ENCODE data around the gene KRTAP10-1. TPM values are rescaled to one million over a fixed set of nuclear protein-coding genes. Genes with fewer than 3 reads are reported as not detected.

The KRTAP10-1 gene
- total RNA-seq, 1 experiment from 2014 or later: not detected

GRCh38 chr21:44579056-44579832 lies 39.2 kb upstream of the KRTAP10-1 start:
- Histone ChIP-seq H3K4me1 (ENCODE audit: control insufficient read depth, insufficient read depth, low read length) (peaks cover 4% of the 10 kb centered on the region; the same call in 1 of the 2 replicates), H3K36me3 (ENCODE audit: control insufficient read depth, insufficient read depth, low read length) (no peaks in the 10 kb centered on the region), H3K27ac (ENCODE audit: low read length) (no peak overlapping the region), H3K27me3 (ENCODE audit: control insufficient read depth, insufficient read depth, low read length) (no peaks in the 10 kb centered on the region; the same call in 1 of the 2 replicates), H3K9me3 (ENCODE audit: control insufficient read depth, insufficient read depth, low read depth, low read length) (0 out of 2 replicates have a peak, but pooled peaks cover 7% of the 10 kb centered on the region), H3K4me3 (ENCODE audit: low read depth in 2 of 2, low read length in 2 of 2) (no peak overlapping the region)
- BruUV-seq (replicated peaks): no TSS peak
- in situ Hi-C loops (cut with HindIII; ENCODE audit: low pct_unique_long_range_greater_than_20kb, low sequenced_read_pairs): no loop called here
- CTCF ChIA-PET: interaction anchor here (0.6 kb wide), 1 partner anchor 561 kb away, joined by 4 read pairs; no protein-coding TSS in a partner anchor
- DNase-seq (ENCODE audit: low read depth, low spot score) (no peak), ATAC-seq (no peak)
- intact Hi-C loops (cut with micrococcal nuclease; ENCODE audit: unreplicated experiment): no loop called here
- no peak for TF ChIP-seq TCF7L2 (IDR thresholded peaks at IDR 0.05; ENCODE audit: low read depth, low read length)
- POLR2A ChIA-PET: interaction anchor here (0.6 kb wide), 1 partner anchor 9 kb away, joined by 3 read pairs; no protein-coding TSS in a partner anchor

- Histone ChIP-seq H3K4me1 (ENCODE audit: control insufficient read depth, insufficient read depth, low read length) (peaks cover 4% of the 10 kb centered on the region), H3K9me3 (ENCODE audit: control insufficient read depth, insufficient read depth, low read depth, low read length) (0 out of 2 replicates have a peak, but pooled peaks cover 7% of the 10 kb centered on the region), H3K27ac (ENCODE audit: low read length) (no peak overlapping the region), H3K4me3 (ENCODE audit: low read depth in 2 of 2, low read length in 2 of 2) (no peak overlapping the region), H3K36me3 (ENCODE audit: control insufficient read depth, insufficient read depth, low read length) (no peaks in the 10 kb centered on the region), H3K27me3 (ENCODE audit: control insufficient read depth, insufficient read depth, low read length) (no peaks in the 10 kb centered on the region)
- no TSS peak for BruUV-seq (replicated peaks)
- CTCF ChIA-PET: interaction anchor here (0.6 kb wide), 1 partner anchor 562 kb away, joined by 4 read pairs; no protein-coding TSS in a partner anchor
- intact Hi-C loops (cut with micrococcal nuclease; ENCODE audit: unreplicated experiment): no loop called here
- POLR2A ChIA-PET: no interaction called here
- no peak for ATAC-seq
- no peak for DNase-seq (ENCODE audit: low read depth, low spot score)
- no peak for TF ChIP-seq CTCF (IDR thresholded peaks at IDR 0.05)
- no peak for TF ChIP-seq POLR2AphosphoS5 (IDR thresholded peaks at IDR 0.05; ENCODE audit: low read depth, low read length)
- in situ Hi-C loops (cut with HindIII; ENCODE audit: low pct_unique_long_range_greater_than_20kb, low sequenced_read_pairs): no loop called here
Observed at GRCh38 chr21:44578371-44579055, 38.5 kb upstream of the KRTAP10-1 start.

GRCh38 chr21:44576025-44576420 lies 36.0 kb upstream of the KRTAP10-1 start:
- Histone ChIP-seq H3K4me1 (ENCODE audit: control insufficient read depth, insufficient read depth, low read length) (peaks cover 5% of the 10 kb centered on the region; the same call in 1 of the 2 replicates), H3K27ac (ENCODE audit: low read length) (no peak overlapping the region), H3K4me3 (ENCODE audit: low read depth in 2 of 2, low read length in 2 of 2) (no peak overlapping the region), H3K36me3 (ENCODE audit: control insufficient read depth, insufficient read depth, low read length) (no peaks in the 10 kb centered on the region), H3K27me3 (ENCODE audit: control insufficient read depth, insufficient read depth, low read length) (no peaks in the 10 kb centered on the region), H3K9me3 (ENCODE audit: control insufficient read depth, insufficient read depth, low read depth, low read length) (0 out of 2 replicates have a peak, but pooled peaks cover under 1% of the 10 kb centered on the region)
- DNase-seq (ENCODE audit: low read depth, low spot score): no peak
- BruUV-seq (replicated peaks): no TSS peak
- POLR2A ChIA-PET: no interaction called here
- CTCF ChIA-PET: no interaction called here
- ATAC-seq: no peak
- in situ Hi-C loops (cut with HindIII; ENCODE audit: low pct_unique_long_range_greater_than_20kb, low sequenced_read_pairs) (no loop called here), intact Hi-C loops (cut with micrococcal nuclease; ENCODE audit: unreplicated experiment) (no loop called here)
- TF ChIP-seq REST (IDR thresholded peaks at IDR 0.05; ENCODE audit: insufficient read depth in 1 of 2, low read depth in 2 of 2, low read length in 1 of 2): no peak
- no peak for TF ChIP-seq POLR2AphosphoS5 (IDR thresholded peaks at IDR 0.05; ENCODE audit: low read depth, low read length)
- TF ChIP-seq SIN3A (IDR thresholded peaks at IDR 0.05; ENCODE audit: borderline replicate concordance, insufficient read depth, low read depth, low read length): no peak
- TF ChIP-seq TCF7L2 (IDR thresholded peaks at IDR 0.05; ENCODE audit: low read depth, low read length): no peak
- TF ChIP-seq CTCF (IDR thresholded peaks at IDR 0.05): no peak
